IMR-90 (cell line): Measurements from ENCODE around the gene PTPRO. TPM values are rescaled to one million over a fixed set of nuclear protein-coding genes. Genes with fewer than 3 reads are reported as not detected.

Experiments
- ATAC-seq: fragments of 200-7000 bp; cut with Tn5 transposase; 2 replicates; pipeline ENCODE4 v1.9.1; 2020; ENCODE audit warnings: low read depth, mild to moderate bottlenecking, moderate library complexity
- BruUV-seq: library from RNA; stranded (reverse); fragments of 400-500 nt; replicated peaks from 2 replicates; lab custom pipeline; 2021; lab: Mats Ljungman, UMichigan
- CTCF ChIA-PET: fragments of 300-600 bp; formaldehyde crosslinking; extraction: SDS; loops from one replicate; lab custom pipeline; 2021; ENCODE audit warnings: antibody characterized with exemption; lab: Yijun Ruan, JAX
- POLR2A ChIA-PET: fragments of 300-600 bp; sonication (Branson Sonifier 250); formaldehyde crosslinking; loops from one replicate; lab custom pipeline; 2022; ENCODE audit warnings: antibody characterized with exemption; ENCODE audit not compliant: unreplicated experiment; lab: Charles Lee
- DNase-seq: peaks from one replicate; pipeline ENCODE4 v3.0.0; 2013
- H2AFZ ChIP-seq: replicated peaks from 2 replicates; pipeline ENCODE3; 2013; ENCODE audit warnings: low read length, mild to moderate bottlenecking; ENCODE audit not compliant: poor library complexity
- H2AK5ac ChIP-seq: 2 replicates; pipeline ENCODE4 v1.6.1; 2013; ENCODE audit warnings: low read depth, low read length, inconsistent platforms
- H2AK9ac ChIP-seq: replicated peaks from 2 replicates; pipeline ENCODE3; 2013; ENCODE audit warnings: mild to moderate bottlenecking, low read depth, low read length, moderate library complexity; ENCODE audit not compliant: poor library complexity
- H2BK120ac ChIP-seq: 2 replicates; pipeline ENCODE4 v1.6.1; 2013; ENCODE audit warnings: low read depth, low read length, inconsistent platforms
- H2BK15ac ChIP-seq: 3 replicates; pipeline ENCODE4 v1.6.1; 2013; ENCODE audit warnings: low read depth, low read length, inconsistent platforms
- H2BK20ac ChIP-seq: 2 replicates; pipeline ENCODE4 v1.6.1; 2013; ENCODE audit warnings: low read depth, mild to moderate bottlenecking, inconsistent platforms, low read length, moderate library complexity
- H2BK5ac ChIP-seq: 2 replicates; pipeline ENCODE4 v1.6.1; 2013; ENCODE audit warnings: mild to moderate bottlenecking, low read depth, low read length, inconsistent platforms; ENCODE audit not compliant: poor library complexity, severe bottlenecking
- H3K14ac ChIP-seq: replicated peaks from 2 replicates; pipeline ENCODE4 v1.6.1; 2013; ENCODE audit warnings: low read depth, low read length, inconsistent platforms
- H3K18ac ChIP-seq: 2 replicates; pipeline ENCODE4 v1.6.1; 2013; ENCODE audit warnings: low read depth, low read length, control low read depth
- H3K23ac ChIP-seq: 2 replicates; pipeline ENCODE4 v1.6.1; 2013; ENCODE audit warnings: low read depth, low read length, inconsistent platforms
- H3K27ac ChIP-seq: 2 replicates; pipeline ENCODE4 v1.5.1; 2013; ENCODE audit warnings: mild to moderate bottlenecking, control low read depth, low read length; ENCODE audit not compliant: insufficient read depth
- H3K27me3 ChIP-seq: 2 replicates; pipeline ENCODE4 v1.6.1; 2013; ENCODE audit warnings: low read length; ENCODE audit not compliant: control insufficient read depth, insufficient read depth
- H3K36me3 ChIP-seq: 2 replicates; pipeline ENCODE4 v1.6.1; 2013; ENCODE audit warnings: low read length, mixed read lengths; ENCODE audit not compliant: control insufficient read depth, insufficient read depth
- H3K4ac ChIP-seq: 2 replicates; pipeline ENCODE4 v1.6.1; 2013; ENCODE audit warnings: low read depth, low read length, inconsistent platforms
- H3K4me1 ChIP-seq: 2 replicates; pipeline ENCODE4 v1.6.1; 2013; ENCODE audit warnings: low read length, mixed read lengths; ENCODE audit not compliant: control insufficient read depth, insufficient read depth
- H3K4me2 ChIP-seq: 2 replicates; pipeline ENCODE4 v1.6.1; 2013; ENCODE audit warnings: low read depth, mild to moderate bottlenecking, control low read depth, low read length, moderate library complexity
- H3K4me3 ChIP-seq: 2 replicates; pipeline ENCODE4 v1.5.1; 2013; ENCODE audit warnings: low read depth, mild to moderate bottlenecking, control low read depth, low read length, moderate library complexity; ENCODE audit not compliant: insufficient read depth
- H3K56ac ChIP-seq: 2 replicates; pipeline ENCODE4 v1.6.1; 2013; ENCODE audit warnings: low read length, inconsistent platforms; ENCODE audit not compliant: insufficient read depth; ENCODE audit errors: extremely low read depth
- H3K79me1 ChIP-seq, 2 experiments: 2 replicates each; pipeline ENCODE4 v1.6.1; 2013; ENCODE audit warnings: low read length in 2 of 2, inconsistent platforms in 1 of 2, low read depth in 1 of 2
- H3K9ac ChIP-seq: 2 replicates; pipeline ENCODE4 v1.6.1; 2013; ENCODE audit warnings: low read depth, low read length, control low read depth
- H3K9me1 ChIP-seq: 2 replicates; pipeline ENCODE4 v1.6.1; 2013; ENCODE audit warnings: low read length, inconsistent platforms; ENCODE audit not compliant: insufficient read depth
- H3K9me3 ChIP-seq: 2 replicates; pipeline ENCODE4 v1.6.1; 2013; ENCODE audit warnings: low read length; ENCODE audit not compliant: control insufficient read depth, insufficient read depth
- H4K20me1 ChIP-seq: 2 replicates; pipeline ENCODE4 v1.6.1; 2013; ENCODE audit warnings: low read length, inconsistent platforms; ENCODE audit not compliant: insufficient read depth
- H4K5ac ChIP-seq: 2 replicates; pipeline ENCODE4 v1.6.1; 2013; ENCODE audit warnings: mild to moderate bottlenecking, low read depth, low read length, control low read depth
- H4K8ac ChIP-seq, 2 experiments: 2 replicates each; pipeline ENCODE4 v1.6.1; 2013; ENCODE audit warnings: low read depth in 2 of 2, low read length in 2 of 2, control low read depth in 1 of 2, inconsistent platforms in 1 of 2
- H4K91ac ChIP-seq: 2 replicates; pipeline ENCODE4 v1.6.1; 2013; ENCODE audit warnings: low read depth, low read length, inconsistent platforms; ENCODE audit not compliant: insufficient read depth
- CHD1 ChIP-seq: IDR thresholded peaks from 2 replicates; pipeline ENCODE4 v1.6.1; 2012; ENCODE audit warnings: low read depth, low read length, improper control_type of control experiment
- ELK1 ChIP-seq: fragments of 150-350 bp; IDR thresholded peaks from 2 replicates; pipeline ENCODE4 v1.6.1; 2016; ENCODE audit warnings: low read depth, mild to moderate bottlenecking, low read length, moderate library complexity, borderline replicate concordance
- MAFK ChIP-seq: IDR thresholded peaks from 2 replicates; pipeline ENCODE4 v1.6.1; 2012; ENCODE audit warnings: low read depth, low read length, improper control_type of control experiment
- MXI1 ChIP-seq: IDR thresholded peaks from 2 replicates; pipeline ENCODE4 v1.6.1; 2012; ENCODE audit warnings: low read depth, mild to moderate bottlenecking, low read length, moderate library complexity, borderline replicate concordance
- POLR2A ChIP-seq: IDR thresholded peaks from 2 replicates; pipeline ENCODE4 v1.6.1; 2012; ENCODE audit warnings: mild to moderate bottlenecking, low read depth, low read length
- SMC3 ChIP-seq: fragments of 150-350 bp; IDR thresholded peaks from 2 replicates; pipeline ENCODE4 v1.6.1; 2016; ENCODE audit warnings: low read depth, mild to moderate bottlenecking, antibody characterized with exemption, low read length, moderate library complexity
- WGBS, 2 experiments: methylation state at CpG; one replicate each; pipeline versions ENCODE4 v1.1.5 to v1.1.7; 2013; ENCODE audit warnings: missing lambda C conversion rate in 2 of 2; ENCODE audit not compliant: insufficient read length in 1 of 2; ENCODE audit errors: extremely low coverage in 2 of 2; 5-methylcytosine and 5-hydroxymethylcytosine counted together
- dilution Hi-C: fragments of 300-500 bp; cut with HindIII; formaldehyde crosslinking; loops from one replicate; pipeline ENCODE4 v1.14.3; 2018; ENCODE audit warnings: low sequenced_read_pairs; ENCODE audit not compliant: unreplicated experiment
- in situ Hi-C: fragments of 300-500 bp; cut with MboI; formaldehyde crosslinking; loops from 3 replicates; pipeline ENCODE4 v1.14.3; 2019; ENCODE audit warnings: low sequenced_read_pairs, inconsistent platforms, mixed read lengths
- intact Hi-C: fragments of 100-400 bp; cut with micrococcal nuclease; formaldehyde crosslinking; loops from 2 replicates; pipeline ENCODE4 v1.10.0; 2022
- polyA plus RNA-seq, 3 experiments: library from polyadenylated mRNA; depleted of rRNA; stranded (reverse); fragments of >200 nt; gene quantifications; 2 replicates each; pipeline ENCODE4 v1.2.3, GENCODE V29; 2012; ENCODE audit warnings: low replicate concordance in 1 of 3
- total RNA-seq: library from RNA; depleted of rRNA; stranded (reverse); fragments of >200 nt; gene quantifications from 2 replicates; pipeline ENCODE4 v1.2.3, GENCODE V29; 2012

PTPRO gene
- total and polyA plus RNA-seq, 2 of the 4 experiments (the other 2 are of a cell fraction): 0.03 to 0.18 TPM

DNA sequence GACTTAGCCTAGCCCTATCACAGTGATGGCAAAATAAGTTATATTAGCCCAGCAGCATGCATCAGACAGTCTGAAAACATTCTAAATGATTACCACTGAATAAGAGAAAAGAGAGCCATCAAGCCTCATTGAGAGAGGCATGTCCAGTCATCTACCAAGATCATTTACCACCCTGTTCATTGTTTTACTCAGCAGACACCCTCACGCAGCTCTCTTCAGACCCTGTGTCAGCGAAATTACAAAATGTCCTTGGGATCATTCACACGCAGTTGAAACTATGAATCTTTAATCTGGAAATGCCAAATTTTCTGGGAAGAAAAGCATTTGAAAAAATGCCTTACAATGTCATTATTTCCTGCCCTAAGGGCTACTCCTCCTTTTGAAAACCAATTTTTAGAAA is 89.5 kb downstream of the PTPRO start:
- Histone ChIP-seq H3K79me1 (no peaks in the 10 kb centered on the region), H3K23ac (no peak overlapping the region), H2BK20ac (no peak overlapping the region), H4K91ac (no peak overlapping the region), H4K20me1 (no peaks in the 10 kb centered on the region), H3K4me1 (no peaks in the 10 kb centered on the region), H2BK120ac (no peak overlapping the region), H3K4me3 (no peak overlapping the region), H2AFZ (no peak overlapping the region), H2AK5ac (no peak overlapping the region), H4K5ac (no peak overlapping the region), H2BK5ac (no peak overlapping the region), H3K9me1 (no peaks in the 10 kb centered on the region), H3K36me3 (no peaks in the 10 kb centered on the region), H3K4me2 (no peak overlapping the region), H4K8ac (no peak overlapping the region), H2AK9ac (no peak overlapping the region), H3K27me3 (no peaks in the 10 kb centered on the region), H3K56ac (no peak overlapping the region), H3K9me3 (no peaks in the 10 kb centered on the region), H2BK15ac (no peak overlapping the region), H3K27ac (no peak overlapping the region), H3K14ac (no peak overlapping the region), H3K18ac (no peak overlapping the region), H3K4ac (no peak overlapping the region), H3K9ac (no peak overlapping the region)
- CTCF ChIA-PET: no interaction called here
- POLR2A ChIA-PET: no interaction called here
- in situ Hi-C loops (no loop called here), intact Hi-C loops (no loop called here), dilution Hi-C loops (no loop called here)
- no TSS peak for BruUV-seq
- no peak for TF ChIP-seq MXI1
- no peak for TF ChIP-seq CHD1
- no peak for TF ChIP-seq SMC3
- no peak for TF ChIP-seq MAFK
- TF ChIP-seq POLR2A: no peak
- no peak for TF ChIP-seq ELK1
- DNase-seq (no peak), ATAC-seq (no peak)
- no CpG with 5 or more reads among the region's 3 CpGs for WGBS, 2 experiments
